Esophagus muscularis mucosa (tissue), 4 donors: ENCODE data around the gene MND1.
"Not testable (repeated sequence)": the region's sequence is repeated elsewhere in the genome, so short reads cannot be mapped to it uniquely, and the experiment has no call there.

ENCODE experiments used
- EP300 ChIP-seq: sonication (generic); formaldehyde crosslinking; IDR thresholded peaks from one replicate; pipeline ENCODE4 v1.6.1; 2017; ENCODE audit warnings: antibody characterized with exemption
- POLR2A ChIP-seq: fragments of 450-650 bp; IDR thresholded peaks from one replicate; pipeline ENCODE4 v1.6.1; 2017; ENCODE audit warnings: antibody characterized with exemption, moderate library complexity, mild to moderate bottlenecking, low read depth
- POLR2AphosphoS5 ChIP-seq, 2 donors: sonication (generic); formaldehyde crosslinking; IDR thresholded peaks; one replicate each; pipeline ENCODE4 v1.6.1; 2017; ENCODE audit warnings: antibody characterized with exemption in 2 of 2
- TF ChIP-seq, protein P1 (sequence below), 3 experiments: fragments of 200-600 bp in 2 of 3; fragments of 450-650 bp in 1 of 3; sonication (generic) in 2 of 3; IDR thresholded peaks; one replicate each; pipeline ENCODE4 v1.5.1; 2017 to 2019; ENCODE audit warnings: antibody characterized with exemption in 3 of 3, mild to moderate bottlenecking in 2 of 3, moderate library complexity in 1 of 3

DNA sequence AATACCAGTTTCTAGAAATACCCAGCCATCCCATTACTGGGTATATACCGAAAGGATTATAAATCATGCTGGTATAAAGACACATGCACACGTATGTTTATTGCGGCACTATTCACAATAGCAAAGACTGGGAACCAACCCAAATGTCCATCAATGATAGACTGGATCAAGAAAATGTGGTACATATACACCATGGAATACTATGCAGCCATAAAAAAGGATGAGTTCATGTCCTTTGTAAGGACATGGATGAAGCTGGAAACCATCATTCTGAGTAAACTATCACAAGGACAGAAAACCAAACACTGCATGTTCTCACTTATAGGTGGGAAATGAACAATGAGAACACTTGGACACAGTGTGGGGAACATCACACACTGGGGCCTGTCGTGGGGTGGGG lies 117.1 kb downstream of the MND1 start:
- TF ChIP-seq, protein P1, sequence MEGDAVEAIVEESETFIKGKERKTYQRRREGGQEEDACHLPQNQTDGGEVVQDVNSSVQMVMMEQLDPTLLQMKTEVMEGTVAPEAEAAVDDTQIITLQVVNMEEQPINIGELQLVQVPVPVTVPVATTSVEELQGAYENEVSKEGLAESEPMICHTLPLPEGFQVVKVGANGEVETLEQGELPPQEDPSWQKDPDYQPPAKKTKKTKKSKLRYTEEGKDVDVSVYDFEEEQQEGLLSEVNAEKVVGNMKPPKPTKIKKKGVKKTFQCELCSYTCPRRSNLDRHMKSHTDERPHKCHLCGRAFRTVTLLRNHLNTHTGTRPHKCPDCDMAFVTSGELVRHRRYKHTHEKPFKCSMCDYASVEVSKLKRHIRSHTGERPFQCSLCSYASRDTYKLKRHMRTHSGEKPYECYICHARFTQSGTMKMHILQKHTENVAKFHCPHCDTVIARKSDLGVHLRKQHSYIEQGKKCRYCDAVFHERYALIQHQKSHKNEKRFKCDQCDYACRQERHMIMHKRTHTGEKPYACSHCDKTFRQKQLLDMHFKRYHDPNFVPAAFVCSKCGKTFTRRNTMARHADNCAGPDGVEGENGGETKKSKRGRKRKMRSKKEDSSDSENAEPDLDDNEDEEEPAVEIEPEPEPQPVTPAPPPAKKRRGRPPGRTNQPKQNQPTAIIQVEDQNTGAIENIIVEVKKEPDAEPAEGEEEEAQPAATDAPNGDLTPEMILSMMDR (IDR thresholded peaks at IDR 0.05): not testable (repeated sequence)
- TF ChIP-seq POLR2A; POLR2AphosphoS5 (IDR thresholded peaks at IDR 0.05); EP300: not testable (repeated sequence)
